AG04449 (cell line): ENCODE results near the gene DSCAM.

Source experiments
- CTCF ChIA-PET: fragments of 350-600 bp; formaldehyde crosslinking; extraction: SDS; loops from one replicate; lab custom pipeline; 2021; ENCODE audit warnings: antibody characterized with exemption; lab: Yijun Ruan, JAX
- POLR2A ChIA-PET: fragments of 400-600, 350-600 bp; formaldehyde crosslinking; extraction: SDS; loops from one replicate; lab custom pipeline; 2020; ENCODE audit warnings: antibody characterized with exemption, inconsistent platforms; lab: Yijun Ruan, JAX
- DNase-seq: peaks from one replicate; pipeline ENCODE4 v3.0.0-alpha.2; 2010; ENCODE audit warnings: low read depth, low spot score
- H3K4me3 ChIP-seq: 2 replicates; pipeline ENCODE4 v1.5.1; 2011; ENCODE audit warnings: low read depth, mild to moderate bottlenecking, control low read depth, low read length
- TF ChIP-seq, protein P1 (sequence below): IDR thresholded peaks from one replicate; pipeline ENCODE4 v1.5.1; 2011; ENCODE audit warnings: mild to moderate bottlenecking, moderate library complexity, low read length, control low read depth, inconsistent platforms; ENCODE audit not compliant: insufficient read depth; ENCODE audit errors: missing control alignments

DSCAM gene

DNA sequence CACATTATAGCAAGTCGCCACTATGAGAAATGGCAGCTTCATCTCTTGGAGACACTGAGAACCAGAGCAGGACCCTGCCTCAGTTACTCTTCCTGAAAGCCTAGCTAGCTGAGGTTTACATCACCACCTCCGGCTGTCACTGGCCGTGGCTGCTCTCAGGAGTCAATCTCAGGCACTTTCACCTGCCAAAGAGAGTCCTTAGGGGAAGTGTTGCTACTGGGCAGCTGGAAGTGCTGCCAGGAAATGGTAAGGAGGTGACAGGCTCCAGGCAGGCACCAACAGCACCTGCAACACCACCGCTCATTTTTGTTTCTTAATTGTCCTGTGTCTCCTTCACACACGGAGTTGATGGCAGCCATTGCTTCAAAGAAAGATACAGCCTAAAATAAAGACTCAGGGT is 92.5 kb downstream of the DSCAM start:
- DNase-seq = no peak
- POLR2A ChIA-PET = no interaction called here

DNA sequence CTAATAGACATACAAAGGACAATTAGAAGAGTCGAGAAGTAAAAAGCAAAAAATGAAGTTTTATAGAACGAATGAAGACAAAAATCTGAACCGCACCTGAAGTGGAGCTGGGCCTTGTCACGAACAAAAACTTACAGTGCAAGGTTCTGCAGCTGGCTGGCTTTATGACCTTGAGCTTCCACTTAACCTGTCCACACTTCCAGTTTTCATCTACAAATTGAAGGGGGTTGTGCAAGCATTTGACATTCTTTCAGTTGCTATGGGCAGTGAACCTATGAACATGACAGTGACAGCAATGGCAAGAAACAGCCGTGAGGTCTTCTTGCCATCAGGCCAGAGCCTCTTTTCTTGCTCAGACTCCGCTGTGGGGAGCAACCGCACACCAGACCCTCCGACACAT is 93.2 kb downstream of the DSCAM start:
- POLR2A ChIA-PET = no interaction called here
- DNase-seq = no peak
- H3K4me3 ChIP-seq = no peak overlapping the region
- TF ChIP-seq, protein P1, sequence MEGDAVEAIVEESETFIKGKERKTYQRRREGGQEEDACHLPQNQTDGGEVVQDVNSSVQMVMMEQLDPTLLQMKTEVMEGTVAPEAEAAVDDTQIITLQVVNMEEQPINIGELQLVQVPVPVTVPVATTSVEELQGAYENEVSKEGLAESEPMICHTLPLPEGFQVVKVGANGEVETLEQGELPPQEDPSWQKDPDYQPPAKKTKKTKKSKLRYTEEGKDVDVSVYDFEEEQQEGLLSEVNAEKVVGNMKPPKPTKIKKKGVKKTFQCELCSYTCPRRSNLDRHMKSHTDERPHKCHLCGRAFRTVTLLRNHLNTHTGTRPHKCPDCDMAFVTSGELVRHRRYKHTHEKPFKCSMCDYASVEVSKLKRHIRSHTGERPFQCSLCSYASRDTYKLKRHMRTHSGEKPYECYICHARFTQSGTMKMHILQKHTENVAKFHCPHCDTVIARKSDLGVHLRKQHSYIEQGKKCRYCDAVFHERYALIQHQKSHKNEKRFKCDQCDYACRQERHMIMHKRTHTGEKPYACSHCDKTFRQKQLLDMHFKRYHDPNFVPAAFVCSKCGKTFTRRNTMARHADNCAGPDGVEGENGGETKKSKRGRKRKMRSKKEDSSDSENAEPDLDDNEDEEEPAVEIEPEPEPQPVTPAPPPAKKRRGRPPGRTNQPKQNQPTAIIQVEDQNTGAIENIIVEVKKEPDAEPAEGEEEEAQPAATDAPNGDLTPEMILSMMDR = no peak
- CTCF ChIA-PET = no interaction called here

More for the DNA sequence above, 92.5 kb downstream of the DSCAM start:
- no peak overlapping the region for H3K4me3 ChIP-seq
- CTCF ChIA-PET = no interaction called here
- TF ChIP-seq, protein P1 = no peak

DNA sequence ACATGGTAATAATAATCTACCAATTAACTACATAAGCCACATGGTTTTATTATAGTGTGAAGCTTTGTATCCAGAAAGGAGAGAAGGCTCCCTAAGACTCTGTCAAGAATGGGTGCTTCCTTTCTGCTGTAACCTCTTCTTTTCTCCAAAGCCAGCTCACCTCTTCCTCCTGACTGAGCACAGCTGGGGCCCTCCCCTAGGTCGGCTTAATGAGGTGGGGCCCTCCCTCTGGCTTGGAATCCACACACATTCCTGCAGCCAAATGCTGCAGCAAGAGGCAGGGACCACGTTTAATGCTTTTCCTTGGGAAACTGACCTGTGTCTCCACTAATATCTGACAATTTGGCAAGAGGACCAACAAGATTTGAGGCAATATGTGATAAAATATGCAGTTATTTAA is 94.8 kb downstream of the DSCAM start:
- TF ChIP-seq, protein P1 = no peak
- no peak overlapping the region for H3K4me3 ChIP-seq
- POLR2A ChIA-PET = no interaction called here
- CTCF ChIA-PET = interaction anchor here (1.0 kb wide), 1 partner anchor 11 kb away, joined by 3 read pairs; no protein-coding TSS in a partner anchor
- DNase-seq = no peak

DNA sequence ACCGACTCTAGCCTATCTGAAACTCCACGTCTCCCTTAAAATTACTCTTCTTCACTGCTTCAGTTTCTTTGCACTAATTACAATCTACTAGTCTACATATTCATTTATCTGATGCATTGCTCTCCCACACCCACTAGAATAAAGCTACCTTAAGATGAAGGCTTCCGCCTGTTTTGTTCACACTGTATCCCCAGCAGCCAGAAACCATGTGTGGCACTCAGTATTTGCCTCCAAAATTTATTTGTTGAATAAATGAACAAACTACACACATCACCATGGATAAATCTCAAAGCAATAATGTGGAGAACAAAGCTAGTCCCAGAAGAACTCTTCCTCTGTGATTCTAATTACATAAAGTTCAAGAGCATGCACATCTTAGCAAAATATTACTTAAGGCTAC is 95.7 kb downstream of the DSCAM start:
- TF ChIP-seq, protein P1 = no peak
- no peak overlapping the region for H3K4me3 ChIP-seq
- no peak for DNase-seq
- POLR2A ChIA-PET = no interaction called here
- CTCF ChIA-PET = no interaction called here

DNA sequence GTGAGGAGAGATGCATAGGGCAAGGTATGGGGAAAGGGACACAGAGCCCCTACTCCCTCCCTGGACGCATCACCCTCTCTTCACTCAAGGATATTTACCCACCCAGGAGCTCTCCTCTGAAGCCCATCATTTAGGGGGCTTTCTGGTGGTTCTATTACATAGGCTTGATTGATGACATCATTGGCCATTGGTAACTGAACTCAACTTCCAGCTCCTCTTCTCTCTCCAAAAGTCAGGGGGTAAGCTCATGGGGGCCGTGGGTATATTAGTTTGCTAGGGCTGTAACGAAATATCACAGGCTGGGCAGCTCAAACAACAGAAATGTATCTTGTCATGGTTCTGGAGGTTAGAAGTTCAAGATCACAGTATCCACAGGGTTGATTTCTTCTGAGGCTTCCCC is 110.8 kb downstream of the DSCAM start:
- POLR2A ChIA-PET = no interaction called here
- TF ChIP-seq, protein P1 = no peak

DNA sequence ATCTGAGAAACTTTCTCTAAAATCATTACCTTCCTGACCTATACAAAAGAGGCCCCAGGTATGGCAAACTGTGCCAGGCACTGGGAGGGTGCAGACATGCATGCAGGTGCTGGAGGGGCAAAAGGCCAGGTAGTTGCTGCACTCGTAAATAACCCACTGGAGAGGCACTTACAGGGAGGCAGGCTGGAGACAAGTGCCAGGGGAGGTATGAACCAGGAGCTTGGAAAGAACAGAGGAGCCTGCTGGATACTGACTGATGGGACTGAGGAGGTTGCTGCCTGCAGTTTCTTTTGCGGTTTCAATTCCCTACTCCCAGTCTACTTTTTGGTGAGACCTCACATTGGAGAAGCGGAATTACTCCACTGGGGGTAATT is 113.9 kb downstream of the DSCAM start:
- no peak for DNase-seq
- H3K4me3 ChIP-seq = no peak overlapping the region
- ChIA-PET POLR2A (no interaction called here), CTCF (no interaction called here)
- TF ChIP-seq, protein P1 = no peak

More for the DNA sequence above, 110.8 kb downstream of the DSCAM start:
- DNase-seq = no peak
- no peak overlapping the region for H3K4me3 ChIP-seq
- CTCF ChIA-PET = no interaction called here
